ENCODE results near the gene BCAP31.
"Not testable (repeated sequence)": the region's sequence is repeated elsewhere in the genome, so short reads cannot be mapped to it uniquely, and the experiment has no call there.

DNA sequence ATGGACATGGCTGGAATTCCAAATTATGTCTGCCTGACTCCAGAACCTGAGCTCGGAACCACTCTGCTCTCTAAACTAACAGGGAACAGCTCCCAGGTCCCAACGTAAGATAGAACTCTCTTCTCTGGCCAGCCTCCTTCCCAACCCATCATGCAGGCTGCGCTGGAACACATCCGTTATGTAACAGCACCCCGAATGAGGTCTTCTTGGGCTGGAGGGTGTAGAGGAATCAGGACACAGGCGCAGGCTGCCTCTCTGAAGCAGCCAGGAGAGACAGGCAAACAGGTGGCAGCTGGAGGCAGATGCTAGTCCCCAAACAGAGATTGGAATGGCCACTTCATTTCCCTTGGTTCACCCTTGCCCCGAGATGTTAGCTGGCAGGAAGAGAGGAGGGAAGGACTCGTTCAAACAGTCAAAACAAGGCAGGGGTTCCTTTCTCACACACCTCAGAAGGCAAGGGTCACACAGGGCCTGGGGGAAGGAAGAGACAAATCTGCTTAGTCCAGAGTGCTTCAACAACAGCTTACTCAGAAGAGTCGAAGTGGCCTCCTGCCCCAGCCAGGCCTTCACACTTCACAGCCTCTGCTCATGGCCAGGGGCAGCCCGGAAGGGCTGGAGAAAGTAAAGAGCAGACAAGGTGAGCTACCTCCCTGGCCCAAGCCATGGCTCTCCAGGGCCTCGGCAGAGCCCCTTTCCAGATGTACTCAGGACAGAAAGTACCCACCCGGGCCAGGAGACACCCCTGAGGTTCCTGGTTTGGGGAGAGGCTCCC, 19.4 kb downstream of the BCAP31 start:
- TF ChIP-seq, protein P1, sequence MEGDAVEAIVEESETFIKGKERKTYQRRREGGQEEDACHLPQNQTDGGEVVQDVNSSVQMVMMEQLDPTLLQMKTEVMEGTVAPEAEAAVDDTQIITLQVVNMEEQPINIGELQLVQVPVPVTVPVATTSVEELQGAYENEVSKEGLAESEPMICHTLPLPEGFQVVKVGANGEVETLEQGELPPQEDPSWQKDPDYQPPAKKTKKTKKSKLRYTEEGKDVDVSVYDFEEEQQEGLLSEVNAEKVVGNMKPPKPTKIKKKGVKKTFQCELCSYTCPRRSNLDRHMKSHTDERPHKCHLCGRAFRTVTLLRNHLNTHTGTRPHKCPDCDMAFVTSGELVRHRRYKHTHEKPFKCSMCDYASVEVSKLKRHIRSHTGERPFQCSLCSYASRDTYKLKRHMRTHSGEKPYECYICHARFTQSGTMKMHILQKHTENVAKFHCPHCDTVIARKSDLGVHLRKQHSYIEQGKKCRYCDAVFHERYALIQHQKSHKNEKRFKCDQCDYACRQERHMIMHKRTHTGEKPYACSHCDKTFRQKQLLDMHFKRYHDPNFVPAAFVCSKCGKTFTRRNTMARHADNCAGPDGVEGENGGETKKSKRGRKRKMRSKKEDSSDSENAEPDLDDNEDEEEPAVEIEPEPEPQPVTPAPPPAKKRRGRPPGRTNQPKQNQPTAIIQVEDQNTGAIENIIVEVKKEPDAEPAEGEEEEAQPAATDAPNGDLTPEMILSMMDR (IDR thresholded peaks at IDR 0.05): not testable (repeated sequence)
- not testable (repeated sequence) for TF ChIP-seq POLR2A, POLR2AphosphoS5, EP300 (IDR thresholded peaks at IDR 0.05)

Measured in gastroesophageal sphincter (tissue), 3 donors.